AG04449 (cell line): ENCODE measurements around the gene PROX1.

Experiments
- CTCF ChIA-PET: fragments of 350-600 bp; formaldehyde crosslinking; extraction: SDS; loops from one replicate; lab custom pipeline; 2021; ENCODE audit warnings: antibody characterized with exemption; lab: Yijun Ruan, JAX
- POLR2A ChIA-PET: fragments of 400-600, 350-600 bp; formaldehyde crosslinking; extraction: SDS; loops from one replicate; lab custom pipeline; 2020; ENCODE audit warnings: antibody characterized with exemption, inconsistent platforms; lab: Yijun Ruan, JAX
- DNase-seq: peaks from one replicate; pipeline ENCODE4 v3.0.0-alpha.2; 2010; ENCODE audit warnings: low read depth, low spot score
- H3K4me3 ChIP-seq: 2 replicates; pipeline ENCODE4 v1.5.1; 2011; ENCODE audit warnings: low read depth, mild to moderate bottlenecking, control low read depth, low read length
- CTCF ChIP-seq: IDR thresholded peaks from one replicate; pipeline ENCODE4 v1.5.1; 2011; ENCODE audit warnings: mild to moderate bottlenecking, moderate library complexity, low read length, control low read depth, inconsistent platforms; ENCODE audit not compliant: insufficient read depth; ENCODE audit errors: missing control alignments

PROX1 gene

GRCh38 chr1:213977486-213977842 is 10.3 kb upstream of the PROX1 start:
- ChIA-PET CTCF (no interaction called here), POLR2A (no interaction called here)
- DNase-seq, result no peak
- no peak overlapping the region for H3K4me3 ChIP-seq
- TF ChIP-seq CTCF, result no peak

GRCh38 chr1:213977909-213978308 is 9.9 kb upstream of the PROX1 start:
- no peak for TF ChIP-seq CTCF
- CTCF ChIA-PET, result no interaction called here
- POLR2A ChIA-PET, result no interaction called here
- H3K4me3 ChIP-seq, result no peak overlapping the region
- DNase-seq, result no peak

- DNase-seq, result no peak
- ChIA-PET CTCF (no interaction called here), POLR2A (no interaction called here)
- no peak for TF ChIP-seq CTCF
- H3K4me3 ChIP-seq, result no peak overlapping the region
Measured at GRCh38 chr1:213979751-213980586, 7.8 kb upstream of the PROX1 start.

GRCh38 chr1:213980906-213981305 is 6.9 kb upstream of the PROX1 start:
- no peak for TF ChIP-seq CTCF
- DNase-seq, result no peak
- ChIA-PET CTCF (no interaction called here), POLR2A (no interaction called here)
- no peak overlapping the region for H3K4me3 ChIP-seq

- no peak for DNase-seq
- TF ChIP-seq CTCF, result no peak
- POLR2A ChIA-PET, result no interaction called here
- CTCF ChIA-PET, result no interaction called here
- no peak overlapping the region for H3K4me3 ChIP-seq
Measured at GRCh38 chr1:213982289-213982671, 5.5 kb upstream of the PROX1 start.

GRCh38 chr1:213982672-213983492 is 4.9 kb upstream of the PROX1 start:
- TF ChIP-seq CTCF, result no peak
- ChIA-PET CTCF (no interaction called here), POLR2A (no interaction called here)
- no peak for DNase-seq
- no peak overlapping the region for H3K4me3 ChIP-seq
